HG03095 (cell line): ENCODE results near the gene PLS1.
"Not testable (repeated sequence)": the region's sequence is repeated elsewhere in the genome, so short reads cannot be mapped to it uniquely, and the experiment has no call there.

Experiments used
- ATAC-seq: cut with Tn5 transposase; IDR thresholded peaks from one replicate; pipeline ENCODE4 v1.9.1; 2021; ENCODE audit warnings: moderate library complexity; ENCODE audit not compliant: unreplicated experiment

PLS1 gene

DNA sequence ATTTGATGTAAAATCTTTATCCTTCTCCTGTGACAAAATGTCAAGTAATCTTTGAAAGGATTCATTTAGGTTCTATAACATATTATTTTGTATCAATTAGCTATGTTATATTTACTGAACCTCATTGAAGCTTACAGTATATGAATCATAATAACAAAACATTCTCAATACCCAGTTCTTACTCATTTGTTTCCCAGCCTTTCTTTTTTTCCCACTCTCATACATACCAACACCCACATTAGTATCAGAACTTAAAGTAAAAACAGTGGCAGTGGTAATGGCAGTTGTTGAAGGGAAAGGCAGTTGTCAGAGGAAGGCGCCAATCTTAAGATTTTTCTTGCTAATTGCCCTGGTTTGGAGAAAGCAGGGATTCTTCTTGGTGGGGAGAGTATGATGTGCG, 94.4 kb downstream of the PLS1 start:
- no peak for ATAC-seq

DNA sequence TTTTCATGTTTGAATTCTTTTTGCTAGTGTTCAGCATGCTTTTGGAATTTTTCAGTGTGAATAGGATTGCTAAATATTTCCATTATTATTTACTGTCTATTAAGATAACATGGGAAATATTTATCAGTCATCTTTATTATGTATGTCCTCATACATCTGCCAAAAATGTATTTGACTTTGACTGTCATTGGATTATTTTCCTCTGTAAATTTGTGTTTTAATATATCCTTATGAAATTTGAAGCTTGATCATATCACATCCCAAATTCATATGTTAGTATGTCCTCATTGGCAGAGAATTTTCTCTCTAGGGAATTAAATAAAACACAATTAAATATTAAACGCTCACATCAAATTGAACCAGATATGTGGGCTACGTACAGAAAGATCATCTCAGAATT, 95.3 kb downstream of the PLS1 start:
- no peak for ATAC-seq

DNA sequence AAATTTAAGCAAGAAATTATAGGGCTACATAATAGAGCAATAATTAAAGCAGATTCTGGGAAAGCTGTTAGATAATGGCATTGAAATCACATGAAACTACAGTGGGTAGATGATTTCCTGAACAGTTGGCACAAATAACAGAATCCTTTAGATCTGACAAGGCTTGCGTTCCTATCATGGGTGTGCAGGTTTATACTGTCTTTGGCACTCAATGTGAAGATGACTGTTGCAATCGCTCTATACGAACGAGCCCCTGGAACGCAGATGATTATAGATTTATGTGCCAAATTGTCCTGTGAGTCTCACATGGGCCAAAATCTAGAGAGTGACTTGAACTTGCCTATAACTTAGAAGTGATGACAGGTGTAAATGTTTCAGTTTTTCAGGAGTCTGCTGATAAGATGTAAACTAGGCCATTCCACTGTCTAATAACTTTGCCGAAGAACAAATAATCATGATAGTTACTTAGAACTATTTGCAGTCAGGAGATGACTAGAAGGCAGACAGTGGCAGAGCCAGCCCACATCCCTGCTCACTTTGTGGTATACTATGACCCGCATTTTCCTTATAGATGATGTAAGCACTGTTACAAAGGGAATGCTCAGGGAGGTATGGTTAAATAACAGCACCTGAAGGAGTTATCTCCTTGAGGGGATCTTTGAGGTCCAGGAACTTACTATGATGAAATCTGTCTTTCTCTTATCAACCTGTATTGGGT, 97.1 kb downstream of the PLS1 start:
- ATAC-seq: no peak

DNA sequence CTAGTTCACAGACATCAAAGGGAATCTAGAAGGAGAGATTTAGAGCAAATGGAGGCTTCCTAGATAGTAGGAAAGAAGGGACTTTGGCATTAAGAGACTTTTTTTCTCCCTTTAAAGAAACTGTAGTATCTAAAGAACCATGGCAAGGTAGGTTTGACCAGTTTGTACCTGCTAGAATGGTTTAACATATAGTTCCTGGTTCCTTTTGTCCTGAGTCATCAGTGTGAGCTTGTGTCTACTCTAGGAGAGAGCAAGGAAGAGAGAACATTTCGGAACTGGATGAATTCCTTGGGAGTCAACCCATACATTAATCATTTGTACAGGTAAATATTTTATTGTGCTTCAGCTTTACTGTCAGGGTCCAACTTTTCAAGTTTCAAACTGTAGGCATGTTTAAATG, 98.0 kb downstream of the PLS1 start:
- ATAC-seq: no peak

DNA sequence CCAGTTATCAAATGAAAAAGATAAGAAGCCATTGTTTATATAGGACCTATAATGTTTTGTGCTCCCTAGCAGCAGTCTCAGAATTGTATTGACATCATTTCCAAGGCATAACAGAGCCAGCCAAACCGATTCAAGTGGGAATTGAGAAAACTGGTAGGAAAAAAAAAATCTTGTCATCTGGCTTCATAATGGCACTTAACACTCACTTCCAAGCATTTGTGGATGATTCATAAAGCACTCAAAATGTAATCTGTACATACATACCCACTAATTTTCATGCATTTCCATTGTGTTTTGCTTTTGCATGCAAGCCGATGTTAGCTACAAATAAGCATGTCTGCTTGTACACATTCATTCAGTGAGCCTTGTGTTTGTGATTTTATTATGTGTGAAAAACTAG, 109.0 kb downstream of the PLS1 start:
- no peak for ATAC-seq

DNA sequence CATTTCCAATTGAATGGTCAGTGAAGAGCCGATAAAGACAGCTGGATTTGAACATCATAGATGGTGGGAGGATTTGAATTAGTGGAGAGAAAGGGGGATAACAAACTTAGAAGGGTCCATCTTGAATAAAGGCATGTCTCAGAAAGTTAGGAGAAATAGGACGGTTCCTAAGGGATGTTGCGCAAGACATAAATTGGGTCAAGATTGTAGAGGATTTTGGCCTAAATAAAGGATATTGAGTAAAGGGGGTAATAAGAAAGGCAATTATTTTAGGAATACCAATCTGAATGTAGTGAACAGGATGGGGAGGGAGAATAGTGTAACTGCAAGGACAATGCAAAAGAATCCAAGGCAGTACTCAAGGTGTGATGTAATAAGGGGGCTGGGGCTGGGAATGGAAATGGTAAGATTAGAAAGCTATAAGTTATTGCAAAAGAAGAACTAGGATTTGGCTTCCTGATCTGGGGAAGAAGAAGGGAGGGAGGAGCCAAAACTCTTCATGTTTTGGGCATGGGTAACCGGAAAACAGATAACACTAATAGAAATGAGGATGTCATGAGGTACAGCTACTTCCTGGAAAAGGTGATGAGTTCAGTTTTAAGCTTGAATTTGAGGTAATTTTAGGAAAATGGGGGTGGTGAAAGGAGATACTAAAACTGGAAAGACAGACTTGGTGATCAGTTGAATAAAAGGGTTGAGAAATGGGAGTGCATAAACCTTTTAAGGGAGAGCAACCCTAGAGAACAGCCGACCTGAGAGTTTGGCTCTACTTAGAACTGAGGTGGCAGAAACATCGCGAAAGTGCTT, 110.3 kb downstream of the PLS1 start:
- ATAC-seq: no peak

DNA sequence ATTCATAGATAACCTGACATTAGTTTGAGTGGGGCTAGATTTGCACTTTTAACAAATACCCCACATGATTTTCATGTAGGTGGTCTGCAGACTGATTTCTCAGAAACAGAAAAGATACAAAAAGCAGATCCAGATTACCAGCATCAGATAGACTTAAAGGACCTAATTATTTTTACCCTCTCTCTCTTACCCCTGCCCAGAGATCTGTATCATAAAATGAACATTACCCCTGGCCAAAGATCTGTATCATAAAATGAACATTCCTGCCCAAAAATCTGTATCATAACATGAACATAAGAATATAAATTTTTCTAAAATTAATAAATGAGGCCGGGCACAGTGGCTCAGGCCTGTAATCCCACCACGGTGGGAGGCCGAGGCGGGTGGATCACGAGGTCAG, 113.0 kb downstream of the PLS1 start:
- no peak for ATAC-seq

DNA sequence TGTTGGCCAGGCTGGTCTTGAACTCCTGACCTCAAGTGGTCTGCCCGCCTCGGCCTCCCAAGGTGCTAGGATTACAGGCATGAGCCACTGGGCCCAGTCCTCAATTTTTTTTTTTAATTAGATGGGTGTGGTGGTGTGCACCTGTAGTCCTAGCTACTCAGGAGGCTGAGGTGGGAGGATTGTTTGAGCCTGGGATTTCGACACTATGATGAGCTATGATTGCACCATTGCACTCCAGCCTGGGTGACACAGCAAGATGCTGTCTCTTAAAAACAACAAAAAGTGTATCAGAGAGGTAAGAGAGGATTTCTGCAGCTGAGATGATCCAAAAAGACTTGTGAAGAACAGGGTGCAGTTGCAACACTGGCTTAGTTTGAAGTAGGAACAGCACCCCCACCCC, 118.7 kb downstream of the PLS1 start:
- not testable (repeated sequence) for ATAC-seq

DNA sequence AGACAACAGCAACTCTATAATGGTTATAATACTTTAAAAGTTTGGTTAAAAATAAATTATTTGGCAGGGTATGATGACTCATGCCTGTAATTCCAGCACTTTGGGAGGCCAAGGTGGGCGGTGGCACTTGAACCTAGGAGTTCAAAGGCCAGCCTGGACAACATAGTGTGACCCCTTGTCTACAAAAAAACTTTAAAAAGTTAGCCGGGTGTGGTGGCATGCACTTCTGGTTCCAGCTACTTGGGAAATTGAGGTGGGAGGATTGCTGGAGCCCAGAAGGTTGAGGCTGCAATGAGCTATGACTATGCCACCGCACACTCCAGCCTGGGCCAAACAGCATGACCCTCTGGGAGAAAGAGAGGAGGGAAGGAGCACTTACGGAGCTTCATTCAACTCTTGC, 119.9 kb downstream of the PLS1 start:
- no peak for ATAC-seq

DNA sequence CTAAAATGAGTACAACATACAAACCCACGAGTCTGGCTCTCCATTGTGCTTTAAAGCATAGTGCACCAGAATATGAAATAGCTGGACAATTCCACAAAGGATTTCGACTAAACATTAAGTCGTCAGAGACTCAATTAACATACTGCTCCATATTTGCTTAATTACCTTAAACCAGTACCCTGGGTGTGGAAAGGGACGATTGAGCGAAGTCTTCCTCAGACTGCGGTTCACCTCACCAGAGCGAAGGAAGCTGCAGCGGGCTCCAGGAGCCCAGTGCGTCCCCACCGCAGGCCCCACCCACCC, 127.4 kb downstream of the PLS1 start:
- peak; percentile 15 for ATAC-seq

DNA sequence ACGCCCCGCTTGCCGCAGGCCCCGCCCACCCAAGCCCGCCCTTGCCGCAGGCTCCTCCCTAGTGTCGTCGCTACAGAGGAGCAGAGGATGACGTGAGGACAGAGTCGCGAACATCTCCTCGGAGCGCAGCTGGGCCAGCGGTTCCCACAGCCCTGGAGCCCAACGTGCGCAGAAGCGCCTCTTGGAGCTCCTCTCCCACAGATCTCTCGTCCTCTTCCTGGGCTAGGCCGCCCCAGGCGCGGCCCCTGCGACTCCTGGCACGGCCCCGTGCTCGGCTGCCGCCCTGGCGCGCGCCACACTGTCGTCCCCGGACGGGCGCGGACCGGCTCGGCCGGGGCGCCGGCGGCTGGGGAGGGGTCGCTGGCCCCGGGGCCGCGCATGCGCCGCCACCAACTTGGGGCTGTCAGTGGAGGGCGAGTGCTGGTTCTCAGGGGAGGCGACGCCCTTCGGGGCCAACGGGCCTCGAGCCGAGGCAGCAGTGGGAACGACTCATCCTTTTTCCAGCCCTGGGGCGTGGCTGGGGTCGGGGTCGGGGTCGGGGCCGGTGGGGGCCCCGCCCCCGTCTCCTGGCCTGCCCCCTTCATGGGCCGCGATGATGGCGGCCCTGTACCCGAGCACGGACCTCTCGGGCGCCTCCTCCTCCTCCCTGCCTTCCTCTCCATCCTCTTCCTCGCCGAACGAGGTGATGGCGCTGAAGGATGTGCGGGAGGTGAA, 127.9 kb downstream of the PLS1 start, which contains the start of gene TRPC1:
Gene TRPC1 (plus strand): TSS at position 67 of the 714 bp plus-strand sequence. CDS start 526 bp downstream, at position 593.
- peak; percentile 91 for ATAC-seq

DNA sequence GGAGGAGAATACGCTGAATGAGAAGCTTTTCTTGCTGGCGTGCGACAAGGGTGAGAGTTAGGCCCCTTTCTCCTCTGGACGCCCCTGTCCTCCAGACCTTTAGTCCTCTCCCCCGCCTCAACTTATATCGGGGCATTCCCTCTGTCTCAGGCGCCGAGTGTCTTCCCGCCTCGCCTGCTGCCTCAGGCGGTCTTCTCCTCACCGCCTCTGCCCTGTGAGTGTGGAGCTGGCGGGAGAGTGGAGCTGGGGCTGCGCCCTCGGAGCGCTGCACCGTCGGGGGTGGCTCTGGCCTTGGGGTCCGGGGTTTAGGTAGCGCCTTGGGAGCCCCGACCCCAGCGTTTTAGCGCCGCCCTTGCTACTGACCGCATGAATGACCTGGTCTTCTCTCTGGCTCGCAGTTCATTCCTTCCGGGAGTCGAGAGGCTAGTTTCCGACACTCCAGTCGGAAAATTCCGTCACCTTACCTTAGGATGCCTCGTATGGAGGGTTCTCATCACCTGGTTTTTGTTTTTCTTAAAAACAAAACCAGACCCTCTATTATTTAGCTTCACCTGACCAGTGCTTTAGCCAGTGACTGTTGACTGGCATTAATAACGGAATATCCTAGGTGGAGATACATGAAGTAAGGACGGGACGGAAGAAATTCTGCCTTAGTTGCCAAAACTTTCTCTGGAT, 128.6 kb downstream of the PLS1 start:
- no peak for ATAC-seq

DNA sequence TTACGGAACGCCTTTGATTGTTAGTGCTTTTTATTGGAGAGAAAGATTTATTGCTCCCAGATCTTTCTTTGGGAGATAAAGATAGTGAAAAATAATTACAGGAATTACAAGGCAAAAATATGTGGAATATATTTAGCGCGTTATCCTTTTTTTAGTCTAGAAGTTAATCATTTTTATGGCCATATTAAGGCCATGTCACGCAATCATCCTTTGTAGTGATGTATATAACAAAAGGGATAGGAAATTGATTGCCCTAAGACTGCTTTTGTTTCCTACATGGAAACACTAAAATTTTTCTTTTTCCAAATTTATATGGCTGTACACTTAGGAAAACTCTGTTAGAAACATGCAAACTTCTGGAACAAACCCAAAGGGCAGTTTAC, 129.2 kb downstream of the PLS1 start:
- ATAC-seq: no peak

DNA sequence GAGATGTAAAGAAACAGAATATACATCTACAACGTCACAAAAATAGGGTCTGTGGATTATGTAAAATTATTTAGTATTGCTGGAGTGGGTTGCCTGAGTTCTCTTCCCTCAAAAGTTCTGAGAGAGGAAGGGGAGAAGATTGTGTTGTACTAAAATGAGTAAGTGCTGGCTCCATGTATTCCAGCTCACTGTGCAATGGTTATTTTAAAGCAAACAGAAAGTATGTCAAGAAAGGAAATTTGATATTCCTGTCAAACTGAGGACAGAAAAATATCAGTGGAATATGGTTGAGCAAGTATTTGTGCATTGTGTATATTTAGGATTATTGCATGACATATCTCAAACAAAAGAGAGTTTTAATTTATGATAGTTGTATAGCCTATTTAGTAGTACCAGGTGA, 129.8 kb downstream of the PLS1 start:
- ATAC-seq: no peak

DNA sequence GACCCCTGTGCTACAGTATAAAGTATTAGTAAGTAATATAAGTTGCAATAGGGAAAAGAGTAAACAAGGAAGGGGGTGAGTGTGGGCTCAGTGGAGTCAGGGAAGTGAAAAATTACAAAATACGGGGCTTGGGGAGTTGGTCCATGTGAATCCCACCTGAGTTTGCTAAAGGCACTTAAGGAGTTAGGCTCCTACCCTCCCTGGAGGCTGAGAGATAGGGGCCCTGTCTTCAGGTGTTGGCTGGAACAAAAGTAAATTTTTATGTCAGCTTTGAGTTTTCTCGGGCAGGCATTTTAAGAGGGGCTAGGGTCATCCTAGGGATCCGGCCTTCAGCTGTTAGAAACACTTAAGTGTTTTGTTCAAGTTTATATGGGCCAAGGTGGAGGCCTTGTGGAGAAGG, 135.9 kb downstream of the PLS1 start:
- no peak for ATAC-seq

DNA sequence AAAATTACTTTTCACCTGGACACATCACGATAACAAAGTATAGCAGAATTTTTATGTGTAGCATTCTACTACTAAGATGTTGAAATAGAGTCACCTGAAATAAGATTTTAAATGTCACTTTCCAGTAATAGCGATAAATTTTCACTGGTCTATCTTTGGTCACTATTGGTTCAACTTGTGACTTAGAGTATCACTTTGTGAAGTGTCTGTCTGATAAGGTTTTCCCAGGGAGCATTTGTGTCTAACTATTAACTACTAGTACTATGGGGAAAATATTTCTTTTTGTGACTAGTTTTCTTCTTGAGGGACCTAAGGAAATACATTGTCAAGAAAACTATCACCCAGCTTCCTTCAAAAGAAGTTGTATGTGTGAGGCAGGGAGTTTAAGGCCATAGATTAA, 138.6 kb downstream of the PLS1 start:
- no peak for ATAC-seq

DNA sequence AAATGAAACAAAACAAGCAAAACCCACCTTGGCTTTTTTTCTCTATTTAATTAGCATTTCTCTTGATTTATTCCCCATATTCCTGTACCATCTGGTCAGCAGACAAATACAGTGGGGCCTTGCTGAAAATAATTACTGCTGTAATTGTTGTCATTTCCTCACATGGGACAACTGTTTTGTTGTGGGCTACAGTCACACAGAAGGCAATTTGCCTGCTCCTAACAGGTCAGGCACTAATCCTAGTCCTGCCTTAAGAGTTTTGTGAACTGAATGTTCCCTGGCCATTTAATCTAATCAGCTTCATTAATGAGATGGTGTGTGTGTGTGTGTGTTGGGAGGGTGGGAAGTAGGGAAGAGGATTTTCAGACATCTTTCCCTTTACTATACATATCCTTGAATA, 139.3 kb downstream of the PLS1 start:
- ATAC-seq: no peak

DNA sequence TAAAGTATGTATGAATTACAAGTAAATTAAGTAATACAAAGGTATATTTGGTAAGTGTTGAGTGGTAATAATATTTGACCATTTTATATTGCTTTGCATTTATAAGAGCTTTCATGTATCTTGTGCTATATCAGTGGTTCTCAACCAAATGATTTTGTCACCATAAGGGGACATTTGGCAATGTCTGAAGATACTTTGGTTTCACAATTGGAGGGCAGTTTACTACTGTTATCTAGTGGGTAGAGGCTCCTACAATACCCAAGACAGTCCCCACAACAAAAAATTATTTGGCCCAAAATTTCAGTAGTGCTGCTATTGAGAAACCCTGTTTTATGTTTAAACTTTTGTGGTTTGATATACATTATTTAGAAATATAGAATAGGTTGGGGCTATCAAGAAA, 142.2 kb downstream of the PLS1 start:
- no peak for ATAC-seq

DNA sequence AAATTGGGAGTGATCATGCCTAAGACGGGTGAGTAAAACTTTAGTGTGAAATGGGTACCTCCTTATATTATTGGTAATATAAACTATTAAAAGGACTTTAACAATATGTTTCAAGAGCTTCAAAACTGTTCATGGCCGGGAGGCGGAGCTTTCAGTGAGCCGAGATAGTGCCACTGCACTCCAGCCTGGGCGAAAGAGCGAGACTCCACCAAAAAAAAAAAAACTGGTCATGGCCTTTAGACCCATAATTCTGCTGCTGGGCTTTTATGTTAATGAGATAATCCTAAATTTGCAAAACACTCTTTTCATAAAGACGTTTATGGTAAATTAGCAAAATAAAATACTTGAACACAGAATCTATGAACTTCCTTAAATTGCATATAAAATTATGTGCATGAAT, 150.5 kb downstream of the PLS1 start:
- ATAC-seq: no peak

DNA sequence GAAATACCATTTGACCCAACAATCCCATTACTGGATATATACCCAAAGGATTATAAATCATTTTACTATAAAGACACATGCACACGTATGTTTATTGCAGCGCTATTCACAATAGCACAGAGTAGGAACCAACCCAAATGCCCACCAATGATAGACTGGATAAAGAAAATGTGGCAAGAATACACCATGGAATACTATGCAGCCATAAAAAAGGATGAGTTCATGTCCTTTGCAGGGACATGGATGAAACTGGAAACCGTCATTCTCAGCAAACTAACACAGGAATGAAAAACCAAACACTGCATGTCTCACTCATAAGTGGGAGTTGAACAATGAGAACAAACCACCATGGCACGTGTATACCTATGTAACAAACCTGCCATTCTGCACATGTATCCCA, 154.3 kb downstream of the PLS1 start:
- not testable (repeated sequence) for ATAC-seq

DNA sequence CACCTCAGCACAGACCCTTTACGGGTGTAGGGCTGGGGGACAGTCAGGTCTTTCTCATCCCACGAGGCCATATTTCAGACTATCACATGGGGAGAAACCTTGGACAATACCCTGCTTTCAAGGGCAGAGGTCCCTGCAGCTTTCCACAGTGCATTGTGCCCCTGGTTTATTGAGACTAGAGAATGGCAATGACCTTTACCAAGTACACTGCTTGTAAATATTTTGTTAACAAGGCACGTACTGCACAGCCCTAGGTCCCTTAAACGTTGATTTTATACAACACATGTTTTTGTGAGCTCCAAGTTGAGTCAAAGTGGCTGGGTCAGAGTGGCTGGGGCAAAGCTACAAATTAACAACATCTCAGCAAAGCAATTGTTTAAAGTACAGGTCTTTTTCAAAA, 156.4 kb downstream of the PLS1 start:
- not testable (repeated sequence) for ATAC-seq
